Measurements from ENCODE around the gene DCAKD.

The DCAKD gene

GRCh38 chr17:45029758-45030423 is 21.5 kb downstream of the DCAKD start:
- DNase-seq, result no peak

- no peak for DNase-seq
Measured at GRCh38 chr17:45029096-45029495, 22.3 kb downstream of the DCAKD start.

GRCh38 chr17:45022655-45023339 is 28.6 kb downstream of the DCAKD start:
- no peak for DNase-seq

GRCh38 chr17:45022288-45022648 is 29.2 kb downstream of the DCAKD start:
- DNase-seq, result no peak

- DNase-seq, result peak; percentile 85
Measured at GRCh38 chr17:45021607-45022287, 29.7 kb downstream of the DCAKD start.

GRCh38 chr17:45020354-45021138 is 30.9 kb downstream of the DCAKD start:
- DNase-seq, result peak; percentile 20

GRCh38 chr17:45018848-45019711 is 32.4 kb downstream of the DCAKD start:
- DNase-seq, result peak; percentile 73

- no peak for DNase-seq
Measured at GRCh38 chr17:45018514-45018847, 33.0 kb downstream of the DCAKD start.

GRCh38 chr17:45016823-45017222 is 34.6 kb downstream of the DCAKD start:
- peak; percentile 39 for DNase-seq

GRCh38 chr17:45016237-45016636 is 35.2 kb downstream of the DCAKD start:
- no peak for DNase-seq

GRCh38 chr17:45013021-45013997 is 38.1 kb downstream of the DCAKD start:
- no peak for DNase-seq

- no peak for DNase-seq
Measured at GRCh38 chr17:45011767-45012166, 39.7 kb downstream of the DCAKD start.

- peak; percentile 5 for DNase-seq
Measured at GRCh38 chr17:45009676-45010467, 41.6 kb downstream of the DCAKD start.

- no peak for DNase-seq
Measured at GRCh38 chr17:45008216-45008615, 43.2 kb downstream of the DCAKD start.

- DNase-seq, result no peak
Measured at GRCh38 chr17:45006927-45007461, 44.4 kb downstream of the DCAKD start.

GRCh38 chr17:45005700-45006099 is 45.7 kb downstream of the DCAKD start:
- DNase-seq, result no peak

- no peak for DNase-seq
Measured at GRCh38 chr17:45004388-45004787, 47.0 kb downstream of the DCAKD start.

GRCh38 chr17:45003877-45004276 is 47.6 kb downstream of the DCAKD start:
- DNase-seq, result no peak

- DNase-seq, result no peak
Measured at GRCh38 chr17:45001310-45001709, 50.1 kb downstream of the DCAKD start.

- no peak for DNase-seq
Measured at GRCh38 chr17:44999433-44999832, 52.0 kb downstream of the DCAKD start.
